ENCODE results near the gene RNU6-9. TPM values are rescaled to one million over a fixed set of nuclear protein-coding genes. Genes with fewer than 3 reads are reported as not detected.

RNU6-9 gene
- total and polyA plus RNA-seq, 2 of the 13 experiments (the other 11 are each of a cell fraction or from before 2014, with no cell fraction given) = under 0.01 TPM; not detected in 1

DNA sequence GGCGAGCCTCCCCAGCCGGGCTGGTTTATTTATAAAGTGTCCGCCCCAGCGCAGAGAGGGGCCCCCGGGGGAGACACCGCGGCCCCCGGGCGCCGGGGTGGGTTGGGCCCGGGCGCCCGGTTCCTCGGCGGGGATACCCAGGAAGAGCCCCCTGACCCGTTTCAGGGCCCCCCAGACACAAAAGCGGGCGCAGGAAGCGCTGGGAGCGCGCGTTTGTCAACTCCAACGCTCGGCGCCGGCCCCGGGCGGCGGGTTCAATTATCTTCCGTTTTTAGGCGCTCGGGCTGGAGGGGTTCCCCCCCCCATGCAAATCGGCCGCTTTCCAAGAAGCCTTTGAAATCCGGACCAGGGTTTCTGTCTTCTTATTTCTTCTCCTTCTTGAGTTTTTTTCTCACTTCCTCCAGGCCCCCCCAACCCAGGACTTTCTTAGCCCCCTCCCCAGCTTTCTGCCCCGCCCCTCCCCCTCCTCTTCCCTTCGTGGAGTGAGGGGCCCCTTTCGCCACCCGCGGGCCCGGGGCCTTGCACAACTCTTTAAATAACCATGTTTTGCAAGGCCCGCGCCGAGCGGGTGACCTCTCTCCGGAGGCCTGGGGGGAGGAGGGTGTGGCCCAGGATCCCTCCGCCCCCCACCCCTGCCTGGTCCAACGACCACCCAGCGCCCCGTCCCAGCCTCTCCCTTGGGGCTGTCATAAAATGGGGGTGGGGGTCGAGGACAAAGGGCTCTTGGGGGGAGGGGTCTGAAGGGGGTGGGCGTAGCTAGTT is 33.5 kb downstream of the RNU6-9 start (continued):
- TF ChIP-seq, protein P1, sequence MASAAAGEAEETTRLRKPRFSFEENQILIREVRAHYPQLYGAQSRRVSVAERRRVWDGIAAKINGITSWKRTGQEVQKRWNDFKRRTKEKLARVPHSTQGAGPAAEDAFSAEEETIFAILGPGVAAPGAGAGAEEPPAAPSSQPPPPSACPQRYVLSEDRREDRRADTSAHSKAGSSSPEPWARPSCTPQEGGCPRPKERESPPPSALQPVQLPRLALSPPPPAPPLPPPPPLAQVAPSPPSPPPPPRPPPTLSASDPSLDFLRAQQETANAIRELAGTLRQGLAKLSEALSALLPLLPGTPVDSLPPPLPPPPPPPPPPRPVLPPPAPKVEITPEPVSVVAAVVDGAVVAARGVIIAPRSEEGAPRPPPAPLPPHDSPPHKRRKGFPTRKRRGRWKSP (CRISPR knock-in tag; IDR thresholded peaks at IDR 0.05) = no peak
- no peak for TF ChIP-seq ZNF263 (CRISPR knock-in tag; IDR thresholded peaks at IDR 0.05)
- TF ChIP-seq ZNF354B (CRISPR knock-in tag; IDR thresholded peaks at IDR 0.05) = no peak
- no peak for TF ChIP-seq AGO1 (IDR thresholded peaks at IDR 0.05; ENCODE audit: low read depth, low read length, poor library complexity, severe bottlenecking)
- TF ChIP-seq ZSCAN25 (CRISPR knock-in tag; IDR thresholded peaks at IDR 0.05) = peak; percentile 89
- peak; percentile 50; the same call in 1 of the 2 replicates for TF ChIP-seq MED1 (CRISPR knock-in tag; IDR thresholded peaks at IDR 0.05)
- peak; percentile 21; the same call in 1 of the 2 replicates for TF ChIP-seq MAZ (IDR thresholded peaks at IDR 0.05; ENCODE audit: borderline replicate concordance, low read depth, low read length)
- TF ChIP-seq MAZ (CRISPR knock-in tag; IDR thresholded peaks at IDR 0.05; ENCODE audit: low read depth) = peak; percentile 71
- no peak for TF ChIP-seq ZNF790 (CRISPR knock-in tag; IDR thresholded peaks at IDR 0.05; ENCODE audit: borderline replicate concordance)
- peak; percentile 39; the same call in 1 of the 2 replicates for TF ChIP-seq FOXK1 (CRISPR knock-in tag; IDR thresholded peaks at IDR 0.05; ENCODE audit: borderline replicate concordance, low read depth)
- TF ChIP-seq ATF7-NPFF (CRISPR knock-in tag; IDR thresholded peaks at IDR 0.05; ENCODE audit: low read depth) = no peak
- no peak for TF ChIP-seq MAFG (CRISPR knock-in tag; IDR thresholded peaks at IDR 0.05)
- TF ChIP-seq SP1 (IDR thresholded peaks at IDR 0.05) = no peak
- TF ChIP-seq SP1 (CRISPR knock-in tag; IDR thresholded peaks at IDR 0.05) = peak; percentile 46; the same call in 1 of the 2 replicates
- TF ChIP-seq AKAP8 (CRISPR knock-in tag; IDR thresholded peaks at IDR 0.05) = no peak
- TF ChIP-seq, protein P2, sequence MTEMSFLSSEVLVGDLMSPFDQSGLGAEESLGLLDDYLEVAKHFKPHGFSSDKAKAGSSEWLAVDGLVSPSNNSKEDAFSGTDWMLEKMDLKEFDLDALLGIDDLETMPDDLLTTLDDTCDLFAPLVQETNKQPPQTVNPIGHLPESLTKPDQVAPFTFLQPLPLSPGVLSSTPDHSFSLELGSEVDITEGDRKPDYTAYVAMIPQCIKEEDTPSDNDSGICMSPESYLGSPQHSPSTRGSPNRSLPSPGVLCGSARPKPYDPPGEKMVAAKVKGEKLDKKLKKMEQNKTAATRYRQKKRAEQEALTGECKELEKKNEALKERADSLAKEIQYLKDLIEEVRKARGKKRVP (CRISPR knock-in tag; IDR thresholded peaks at IDR 0.05) = no peak
- peak; percentile 27; the same call in 1 of the 2 replicates for TF ChIP-seq NCOA2 (CRISPR knock-in tag; IDR thresholded peaks at IDR 0.05)
- TF ChIP-seq, protein P3, sequence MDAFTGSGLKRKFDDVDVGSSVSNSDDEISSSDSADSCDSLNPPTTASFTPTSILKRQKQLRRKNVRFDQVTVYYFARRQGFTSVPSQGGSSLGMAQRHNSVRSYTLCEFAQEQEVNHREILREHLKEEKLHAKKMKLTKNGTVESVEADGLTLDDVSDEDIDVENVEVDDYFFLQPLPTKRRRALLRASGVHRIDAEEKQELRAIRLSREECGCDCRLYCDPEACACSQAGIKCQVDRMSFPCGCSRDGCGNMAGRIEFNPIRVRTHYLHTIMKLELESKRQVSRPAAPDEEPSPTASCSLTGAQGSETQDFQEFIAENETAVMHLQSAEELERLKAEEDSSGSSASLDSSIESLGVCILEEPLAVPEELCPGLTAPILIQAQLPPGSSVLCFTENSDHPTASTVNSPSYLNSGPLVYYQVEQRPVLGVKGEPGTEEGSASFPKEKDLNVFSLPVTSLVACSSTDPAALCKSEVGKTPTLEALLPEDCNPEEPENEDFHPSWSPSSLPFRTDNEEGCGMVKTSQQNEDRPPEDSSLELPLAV (CRISPR knock-in tag; conservative IDR thresholded peaks at IDR 0.05; ENCODE audit: low read depth) = no peak
- no peak for TF ChIP-seq FOXP1 (IDR thresholded peaks at IDR 0.05)
- peak; percentile 36; the same call in 1 of the 2 replicates for TF ChIP-seq FOXP1 (CRISPR knock-in tag; IDR thresholded peaks at IDR 0.05)

Data from HepG2 (cell line).